Inferior parietal cortex (tissue), 1 donor: Measurements from ENCODE around the gene SLC1A4.
"Not testable (repeated sequence)": the region's sequence is repeated elsewhere in the genome, so short reads cannot be mapped to it uniquely, and the experiment has no call there.

Experiments
- DNase-seq: peaks from one replicate; pipeline ENCODE4 v3.0.0-alpha.2; 2016; ENCODE audit errors: extremely low spot score

SLC1A4 gene

GRCh38 chr2:64989126-64989981 lies at the start of gene SLC1A4:
SLC1A4 (plus strand) TSS chr2:64989399; CDS start chr2:64989644, 245 bp downstream.
- DNase-seq: peak; percentile 88

- no peak for DNase-seq
Measured at GRCh38 chr2:64941143-64941542, 48.1 kb upstream of the SLC1A4 start.

- no peak for DNase-seq
Measured at GRCh38 chr2:64941801-64942200, 47.4 kb upstream of the SLC1A4 start.

- no peak for DNase-seq
Measured at GRCh38 chr2:64942693-64943092, 46.5 kb upstream of the SLC1A4 start.

GRCh38 chr2:64943387-64944150 lies 45.6 kb upstream of the SLC1A4 start:
- peak; percentile 43 for DNase-seq

- DNase-seq: no peak
Measured at GRCh38 chr2:64944484-64944883, 44.7 kb upstream of the SLC1A4 start.

GRCh38 chr2:64945973-64946768 lies 43.0 kb upstream of the SLC1A4 start:
- no peak for DNase-seq

- DNase-seq: no peak
Measured at GRCh38 chr2:64946769-64947247, 42.4 kb upstream of the SLC1A4 start.

GRCh38 chr2:64947885-64948284 lies 41.3 kb upstream of the SLC1A4 start:
- DNase-seq: no peak

GRCh38 chr2:64950226-64951160 lies 38.7 kb upstream of the SLC1A4 start:
- no peak for DNase-seq

- DNase-seq: no peak
Measured at GRCh38 chr2:64951306-64951953, 37.8 kb upstream of the SLC1A4 start.

GRCh38 chr2:64952096-64952495 lies 37.1 kb upstream of the SLC1A4 start:
- no peak for DNase-seq

GRCh38 chr2:64952511-64953482 lies 36.4 kb upstream of the SLC1A4 start:
- no peak for DNase-seq

- no peak for DNase-seq
Measured at GRCh38 chr2:64955467-64955866, 33.7 kb upstream of the SLC1A4 start.

- DNase-seq: no peak
Measured at GRCh38 chr2:64957109-64957903, 31.9 kb upstream of the SLC1A4 start.

GRCh38 chr2:64958556-64958955 lies 30.6 kb upstream of the SLC1A4 start:
- no peak for DNase-seq

- no peak for DNase-seq
Measured at GRCh38 chr2:64960819-64961218, 28.4 kb upstream of the SLC1A4 start.

GRCh38 chr2:64963138-64963537 lies 26.1 kb upstream of the SLC1A4 start:
- DNase-seq: not testable (repeated sequence)
